ENCODE data around the gene RTTN.

The RTTN gene

GRCh38 chr18:70028734-70029133 lies 176.8 kb downstream of the RTTN start:
- no peak for DNase-seq (ENCODE audit: low spot score)

GRCh38 chr18:70028084-70028483 lies 177.4 kb downstream of the RTTN start:
- DNase-seq (ENCODE audit: low spot score): no peak

- no peak for DNase-seq (ENCODE audit: low spot score)
Observed at GRCh38 chr18:70025580-70025979, 179.9 kb downstream of the RTTN start.

GRCh38 chr18:70024829-70025228 lies 180.7 kb downstream of the RTTN start:
- no peak for DNase-seq (ENCODE audit: low spot score)

GRCh38 chr18:70024093-70024492 lies 181.4 kb downstream of the RTTN start:
- DNase-seq (ENCODE audit: low spot score): no peak

- no peak for DNase-seq (ENCODE audit: low spot score)
Observed at GRCh38 chr18:70022636-70023035, 182.9 kb downstream of the RTTN start.

- DNase-seq (ENCODE audit: low spot score): no peak
Observed at GRCh38 chr18:70021498-70021897, 184.0 kb downstream of the RTTN start.

- no peak for DNase-seq (ENCODE audit: low spot score)
Observed at GRCh38 chr18:70021043-70021442, 184.4 kb downstream of the RTTN start.

- DNase-seq (ENCODE audit: low spot score): no peak
Observed at GRCh38 chr18:70019991-70020390, 185.5 kb downstream of the RTTN start.

GRCh38 chr18:70019136-70019535 lies 186.4 kb downstream of the RTTN start:
- no peak for DNase-seq (ENCODE audit: low spot score)

GRCh38 chr18:70015127-70015526 lies 190.4 kb downstream of the RTTN start:
- DNase-seq (ENCODE audit: low spot score): no peak

GRCh38 chr18:70005580-70005979 lies 199.9 kb downstream of the RTTN start:
- no peak for DNase-seq (ENCODE audit: low spot score)

- DNase-seq (ENCODE audit: low spot score): no peak
Observed at GRCh38 chr18:70004696-70005095, 200.8 kb downstream of the RTTN start.

GRCh38 chr18:69999656-70000055 lies 205.8 kb downstream of the RTTN start:
- DNase-seq (ENCODE audit: low spot score): no peak

- no peak for DNase-seq (ENCODE audit: low spot score)
Observed at GRCh38 chr18:69998523-69998987, 206.9 kb downstream of the RTTN start.

- DNase-seq (ENCODE audit: low spot score): no peak
Observed at GRCh38 chr18:69996951-69997798, 208.3 kb downstream of the RTTN start.

GRCh38 chr18:69996417-69996816 lies 209.1 kb downstream of the RTTN start:
- DNase-seq (ENCODE audit: low spot score): no peak

GRCh38 chr18:69995774-69996173 lies 209.7 kb downstream of the RTTN start:
- DNase-seq (ENCODE audit: low spot score): no peak

- DNase-seq (ENCODE audit: low spot score): no peak
Observed at GRCh38 chr18:69992776-69993175, 212.7 kb downstream of the RTTN start.

GRCh38 chr18:69987870-69988269 lies 217.6 kb downstream of the RTTN start:
- no peak for DNase-seq (ENCODE audit: low spot score)

GRCh38 chr18:69985239-69985638 lies 220.2 kb downstream of the RTTN start:
- no peak for DNase-seq (ENCODE audit: low spot score)

GRCh38 chr18:69982417-69982816 lies 223.1 kb downstream of the RTTN start:
- no peak for DNase-seq (ENCODE audit: low spot score)

- no peak for DNase-seq (ENCODE audit: low spot score)
Observed at GRCh38 chr18:69981948-69982347, 223.5 kb downstream of the RTTN start.
